Measurements from ENCODE around the gene MINDY3.

DNA sequence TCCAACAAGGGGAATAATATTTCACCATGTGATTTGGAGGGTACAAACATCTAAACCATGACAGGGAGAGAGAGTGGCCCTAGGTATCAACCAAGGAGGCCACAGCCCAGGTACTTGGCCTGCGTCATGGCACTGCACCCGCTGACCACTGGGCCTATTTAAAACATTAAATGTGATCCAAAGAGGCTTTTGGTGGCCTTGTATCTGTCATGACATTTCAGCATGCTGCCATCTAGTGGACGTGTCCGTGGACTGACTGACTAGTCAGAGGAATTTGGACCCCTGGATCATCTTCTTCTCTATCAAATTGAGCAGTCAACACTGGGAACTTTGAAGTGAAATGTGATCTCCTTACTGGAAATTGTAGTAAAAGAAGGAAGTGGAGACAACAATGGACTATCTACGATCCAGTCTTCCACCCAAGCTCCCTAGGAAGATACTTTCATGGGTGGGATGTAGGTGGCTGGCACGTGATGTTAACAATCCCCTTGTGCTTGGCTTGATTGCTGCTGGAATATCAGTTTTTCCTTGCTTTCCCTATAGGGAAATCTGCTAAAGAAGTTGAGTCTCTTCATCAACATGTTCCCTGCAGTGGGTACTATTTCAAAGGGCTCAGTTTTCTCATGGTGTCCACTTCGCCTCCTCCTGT, 116.0 kb downstream of the MINDY3 start:
- TF ChIP-seq ZNF565 (CRISPR knock-in tag; conservative IDR thresholded peaks at IDR 0.05; ENCODE audit: low read depth) (no peak), ISL1 (CRISPR knock-in tag; IDR thresholded peaks at IDR 0.05) (no peak), GLIS3 (CRISPR knock-in tag; IDR thresholded peaks at IDR 0.05) (no peak), SNAI2 (CRISPR knock-in tag; IDR thresholded peaks at IDR 0.05) (no peak), ZFP30 (CRISPR knock-in tag; IDR thresholded peaks at IDR 0.05) (no peak), PATZ1 (CRISPR knock-in tag; IDR thresholded peaks at IDR 0.05; ENCODE audit: borderline replicate concordance) (no peak), ZFP3 (CRISPR knock-in tag; IDR thresholded peaks at IDR 0.05) (no peak), PPARA (CRISPR knock-in tag; IDR thresholded peaks at IDR 0.05; ENCODE audit: borderline replicate concordance) (no peak), ARNTL (CRISPR knock-in tag; IDR thresholded peaks at IDR 0.05; ENCODE audit: borderline replicate concordance, low read depth) (no peak), ZNF70 (CRISPR knock-in tag; IDR thresholded peaks at IDR 0.05) (no peak), TOX (CRISPR knock-in tag; IDR thresholded peaks at IDR 0.05; ENCODE audit: borderline replicate concordance) (no peak), POU6F1 (CRISPR knock-in tag; IDR thresholded peaks at IDR 0.05; ENCODE audit: borderline replicate concordance, low read depth) (no peak)
- TF ChIP-seq, protein P1, sequence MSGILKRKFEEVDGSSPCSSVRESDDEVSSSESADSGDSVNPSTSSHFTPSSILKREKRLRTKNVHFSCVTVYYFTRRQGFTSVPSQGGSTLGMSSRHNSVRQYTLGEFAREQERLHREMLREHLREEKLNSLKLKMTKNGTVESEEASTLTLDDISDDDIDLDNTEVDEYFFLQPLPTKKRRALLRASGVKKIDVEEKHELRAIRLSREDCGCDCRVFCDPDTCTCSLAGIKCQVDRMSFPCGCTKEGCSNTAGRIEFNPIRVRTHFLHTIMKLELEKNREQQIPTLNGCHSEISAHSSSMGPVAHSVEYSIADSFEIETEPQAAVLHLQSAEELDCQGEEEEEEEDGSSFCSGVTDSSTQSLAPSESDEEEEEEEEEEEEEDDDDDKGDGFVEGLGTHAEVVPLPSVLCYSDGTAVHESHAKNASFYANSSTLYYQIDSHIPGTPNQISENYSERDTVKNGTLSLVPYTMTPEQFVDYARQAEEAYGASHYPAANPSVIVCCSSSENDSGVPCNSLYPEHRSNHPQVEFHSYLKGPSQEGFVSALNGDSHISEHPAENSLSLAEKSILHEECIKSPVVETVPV (CRISPR knock-in tag; IDR thresholded peaks at IDR 0.05), result no peak

Measured in SK-N-SH treated with all-trans-retinoic acid at 6 μM for 48 hours (cell line).